GM12874 (cell line): Measurements from ENCODE around the gene FN3K.

Experiments
- TF ChIP-seq, protein P1 (sequence below): IDR thresholded peaks from 2 replicates; pipeline ENCODE4 v1.5.1; 2011; ENCODE audit warnings: low read depth, mild to moderate bottlenecking, control low read depth, low read length, moderate library complexity; ENCODE audit not compliant: insufficient read depth

The FN3K gene

DNA sequence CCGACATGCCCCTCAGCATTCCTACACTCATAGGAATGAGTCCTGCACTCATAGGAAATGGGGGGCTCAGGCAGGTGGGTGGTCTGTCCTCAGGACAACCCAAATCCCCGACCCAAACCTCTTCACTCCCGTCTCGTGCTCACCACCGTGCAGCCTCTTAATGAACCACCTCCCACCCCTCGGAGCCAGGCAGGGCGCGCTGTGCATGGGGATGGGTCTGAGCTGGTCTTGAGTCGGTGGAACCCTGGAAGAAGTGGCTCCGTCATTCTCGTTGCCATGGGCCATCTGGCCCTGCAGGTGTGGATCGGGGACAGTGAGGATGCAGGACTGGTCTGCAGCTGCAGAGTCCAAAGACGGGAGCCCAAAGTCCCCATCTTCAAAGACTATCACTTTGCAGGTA, 30.5 kb upstream of the FN3K start:
- TF ChIP-seq, protein P1, sequence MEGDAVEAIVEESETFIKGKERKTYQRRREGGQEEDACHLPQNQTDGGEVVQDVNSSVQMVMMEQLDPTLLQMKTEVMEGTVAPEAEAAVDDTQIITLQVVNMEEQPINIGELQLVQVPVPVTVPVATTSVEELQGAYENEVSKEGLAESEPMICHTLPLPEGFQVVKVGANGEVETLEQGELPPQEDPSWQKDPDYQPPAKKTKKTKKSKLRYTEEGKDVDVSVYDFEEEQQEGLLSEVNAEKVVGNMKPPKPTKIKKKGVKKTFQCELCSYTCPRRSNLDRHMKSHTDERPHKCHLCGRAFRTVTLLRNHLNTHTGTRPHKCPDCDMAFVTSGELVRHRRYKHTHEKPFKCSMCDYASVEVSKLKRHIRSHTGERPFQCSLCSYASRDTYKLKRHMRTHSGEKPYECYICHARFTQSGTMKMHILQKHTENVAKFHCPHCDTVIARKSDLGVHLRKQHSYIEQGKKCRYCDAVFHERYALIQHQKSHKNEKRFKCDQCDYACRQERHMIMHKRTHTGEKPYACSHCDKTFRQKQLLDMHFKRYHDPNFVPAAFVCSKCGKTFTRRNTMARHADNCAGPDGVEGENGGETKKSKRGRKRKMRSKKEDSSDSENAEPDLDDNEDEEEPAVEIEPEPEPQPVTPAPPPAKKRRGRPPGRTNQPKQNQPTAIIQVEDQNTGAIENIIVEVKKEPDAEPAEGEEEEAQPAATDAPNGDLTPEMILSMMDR = no peak

DNA sequence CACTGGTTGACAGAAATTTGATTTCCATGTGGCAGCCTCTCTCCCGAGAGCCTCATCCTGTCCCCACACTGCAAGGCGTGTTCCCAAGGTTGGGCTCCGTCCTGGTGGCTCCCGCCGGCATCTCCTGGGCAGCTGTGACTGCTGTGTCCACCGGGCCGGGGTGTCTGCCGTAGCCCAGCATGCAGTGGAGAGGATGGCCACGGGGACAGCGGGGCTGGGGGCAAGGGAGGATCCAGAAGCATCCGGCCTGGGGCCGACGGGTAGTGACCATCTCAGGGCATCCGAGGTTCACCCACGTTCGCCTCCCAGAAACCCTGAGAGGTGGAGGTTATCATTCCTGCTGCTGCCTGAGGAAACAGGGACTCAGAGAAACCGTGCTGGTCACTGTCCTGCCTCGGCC, 29.7 kb upstream of the FN3K start:
- TF ChIP-seq, protein P1 = no peak

DNA sequence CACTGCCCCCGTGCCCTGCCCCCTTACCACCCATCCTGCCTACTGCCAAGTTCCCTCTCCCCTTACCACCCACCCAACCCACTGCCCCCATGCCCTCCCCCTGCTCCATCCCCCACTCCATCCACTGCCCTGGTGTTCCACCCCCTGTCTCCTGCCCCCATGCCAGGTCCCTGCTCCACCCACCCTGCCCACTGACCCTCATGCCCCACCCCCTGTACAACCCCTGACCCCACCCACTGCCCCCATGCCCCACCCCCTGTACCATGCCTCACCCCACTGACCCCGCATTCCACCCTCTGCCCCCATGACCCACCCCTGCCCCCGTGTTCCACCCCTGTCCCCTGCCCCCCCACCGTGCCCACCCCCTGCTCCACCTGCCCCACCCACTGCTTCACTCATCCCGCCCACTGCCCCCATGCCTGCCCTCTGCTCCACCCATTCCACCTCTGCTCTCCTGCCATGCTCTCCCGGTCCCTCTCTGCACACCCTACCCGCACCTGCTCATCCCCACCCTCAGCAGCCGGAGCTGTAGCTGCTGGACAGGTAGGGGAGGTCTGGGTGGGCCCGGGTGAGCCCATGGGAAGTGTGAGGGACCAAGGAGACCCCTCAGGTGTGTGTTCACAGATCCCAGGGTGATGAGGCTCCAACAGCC, 26.3 kb upstream of the FN3K start:
- TF ChIP-seq, protein P1 = no peak

DNA sequence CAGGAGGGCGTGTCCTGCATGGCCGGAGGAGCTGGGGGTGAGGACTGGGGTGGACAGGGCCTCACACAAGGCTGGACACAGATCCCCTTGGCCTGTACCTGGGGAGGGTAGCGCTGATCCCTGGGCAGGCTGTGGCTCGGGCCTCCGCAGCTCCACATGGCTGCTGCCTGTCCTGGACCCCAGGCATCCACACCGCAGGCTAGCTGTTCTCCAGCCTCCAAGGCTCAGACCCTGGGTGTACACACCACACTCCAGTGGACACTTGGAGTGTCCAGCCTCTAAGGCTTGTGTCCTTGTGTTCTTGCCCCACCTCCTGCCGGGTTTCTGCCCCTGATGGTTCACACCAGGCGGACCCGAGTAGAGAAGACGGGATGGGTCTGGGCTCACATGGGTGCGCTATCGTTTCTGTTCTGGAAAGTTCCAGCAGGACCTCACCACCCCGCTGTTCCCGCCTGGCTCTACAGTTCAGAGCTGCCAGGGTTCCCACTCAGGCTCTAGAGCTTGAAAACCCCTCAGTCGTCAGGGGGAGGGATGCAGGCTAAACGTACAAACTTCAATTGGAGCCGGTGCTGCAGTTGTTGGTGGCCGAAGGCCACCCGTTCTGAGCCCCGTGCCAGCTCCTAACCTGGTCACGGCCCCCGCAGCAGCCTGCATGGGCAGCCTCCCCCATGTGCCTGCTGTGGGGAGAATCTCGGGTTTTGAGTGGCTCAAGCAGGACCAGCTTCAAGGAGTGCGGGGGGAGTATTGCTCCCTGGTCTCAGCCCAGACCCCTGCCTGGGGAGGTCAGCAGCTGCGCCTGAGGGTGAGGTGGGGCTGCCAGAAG, 25.5 kb upstream of the FN3K start:
- TF ChIP-seq, protein P1 = no peak

DNA sequence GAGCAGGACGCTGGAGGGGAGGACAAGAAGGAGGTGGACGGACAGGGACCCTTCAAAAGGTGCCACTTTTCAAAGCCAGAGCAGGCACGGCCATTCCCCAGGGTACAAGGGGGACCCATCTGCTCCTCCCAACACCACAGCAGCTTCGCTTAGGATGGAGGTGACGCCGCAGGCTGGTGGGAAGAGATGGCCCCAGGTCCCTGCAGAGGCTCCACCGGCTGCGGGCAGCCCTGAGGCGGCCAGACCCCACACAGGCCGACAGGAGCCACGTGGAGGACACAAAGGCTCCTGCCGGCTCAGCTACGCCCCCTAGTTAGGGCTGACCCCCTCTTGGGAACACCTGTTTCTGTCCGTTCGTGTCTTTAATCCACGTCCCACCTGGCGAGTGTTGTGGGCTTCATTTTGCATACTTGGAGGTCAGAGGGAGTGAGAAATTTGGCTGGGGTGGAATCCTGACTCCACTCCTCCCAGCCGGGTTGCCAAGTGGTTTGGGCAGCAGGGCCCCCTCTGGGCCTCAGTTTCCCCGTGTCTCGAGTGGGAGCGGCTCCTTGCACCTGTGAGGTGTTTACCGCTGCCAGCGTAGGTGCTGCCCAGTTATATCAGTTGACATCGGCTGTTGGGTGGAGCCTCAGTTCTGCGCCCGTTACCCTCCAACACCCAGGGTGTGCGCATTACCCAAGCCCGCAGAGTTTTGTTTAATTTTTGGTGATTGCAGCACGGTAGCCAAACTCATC, 24.7 kb upstream of the FN3K start:
- TF ChIP-seq, protein P1 = no peak

DNA sequence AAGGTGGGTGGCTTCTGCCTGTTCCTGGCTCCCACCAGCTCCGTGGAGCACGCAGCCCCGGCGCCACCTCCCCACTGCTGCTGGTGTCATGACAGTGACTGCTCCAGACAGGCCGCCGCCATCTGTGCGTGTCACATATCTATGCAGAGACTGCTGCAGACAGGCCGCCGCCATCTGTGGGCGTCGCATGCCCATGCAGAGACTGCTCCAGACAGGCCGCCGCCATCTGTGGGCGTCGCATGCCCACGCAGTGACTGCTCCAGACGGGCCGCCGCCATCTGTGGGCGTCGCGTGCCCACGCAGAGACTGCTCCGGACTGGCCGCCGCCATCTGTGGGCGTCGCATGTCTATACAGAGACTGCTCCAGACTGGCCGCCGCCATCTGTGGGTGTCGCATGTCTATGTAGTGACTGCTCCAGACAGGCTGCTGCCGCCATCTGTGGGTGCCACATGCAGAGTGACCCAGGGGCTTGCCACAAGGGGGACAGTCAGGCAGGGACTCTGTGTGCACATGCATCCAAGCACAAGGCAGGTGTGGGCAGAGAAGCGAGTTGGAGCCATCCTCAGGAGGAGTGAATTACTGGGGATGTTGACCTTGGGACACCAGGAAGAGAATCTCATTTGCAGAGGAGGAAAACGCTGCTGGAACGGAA, 22.2 kb upstream of the FN3K start:
- TF ChIP-seq, protein P1 = no peak
